ENCODE measurements around the gene CLEC16A.

Gene CLEC16A

GRCh38 chr16:11180489-11180888, 236.1 kb downstream of the CLEC16A start:
- no peak for DNase-seq (ENCODE audit: low read depth)

- DNase-seq (ENCODE audit: low read depth): no peak
Measured at GRCh38 chr16:11181242-11181898, 237.0 kb downstream of the CLEC16A start.

GRCh38 chr16:11181899-11182279, 237.5 kb downstream of the CLEC16A start:
- peak; percentile 12 for DNase-seq (ENCODE audit: low read depth)

GRCh38 chr16:11182411-11182810, 238.0 kb downstream of the CLEC16A start:
- DNase-seq (ENCODE audit: low read depth): no peak

GRCh38 chr16:11183035-11183812, 238.9 kb downstream of the CLEC16A start:
- no peak for DNase-seq (ENCODE audit: low read depth)

- no peak for DNase-seq (ENCODE audit: low read depth)
Measured at GRCh38 chr16:11183951-11184350, 239.6 kb downstream of the CLEC16A start.

- no peak for DNase-seq (ENCODE audit: low read depth)
Measured at GRCh38 chr16:11187522-11188023, 243.2 kb downstream of the CLEC16A start.

- no peak for DNase-seq (ENCODE audit: low read depth)
Measured at GRCh38 chr16:11188801-11189740, 244.7 kb downstream of the CLEC16A start.

GRCh38 chr16:11190588-11191560, 246.5 kb downstream of the CLEC16A start:
- peak; percentile 69 for DNase-seq (ENCODE audit: low read depth)

GRCh38 chr16:11191665-11192064, 247.3 kb downstream of the CLEC16A start:
- peak; percentile 28 for DNase-seq (ENCODE audit: low read depth)

GRCh38 chr16:11193494-11193893, 249.1 kb downstream of the CLEC16A start:
- DNase-seq (ENCODE audit: low read depth): no peak

GRCh38 chr16:11194913-11195312, 250.5 kb downstream of the CLEC16A start:
- DNase-seq (ENCODE audit: low read depth): no peak

GRCh38 chr16:11196286-11196828, 252.0 kb downstream of the CLEC16A start:
- no peak for DNase-seq (ENCODE audit: low read depth)

GRCh38 chr16:11198375-11198774, 254.0 kb downstream of the CLEC16A start:
- no peak for DNase-seq (ENCODE audit: low read depth)

- DNase-seq (ENCODE audit: low read depth): no peak
Measured at GRCh38 chr16:11198828-11199227, 254.5 kb downstream of the CLEC16A start.

- no peak for DNase-seq (ENCODE audit: low read depth)
Measured at GRCh38 chr16:11200592-11200991, 256.2 kb downstream of the CLEC16A start.

- peak; percentile 98 for DNase-seq (ENCODE audit: low read depth)
Measured at GRCh38 chr16:11201498-11202259, 257.3 kb downstream of the CLEC16A start.

- peak; percentile 83 for DNase-seq (ENCODE audit: low read depth)
Measured at GRCh38 chr16:11202260-11203091, 258.1 kb downstream of the CLEC16A start.

GRCh38 chr16:11203111-11203623, 258.8 kb downstream of the CLEC16A start:
- no peak for DNase-seq (ENCODE audit: low read depth)
